NOMO-1 (cell line): Measurements from ENCODE around the gene RALGAPA2.

Experiments used
- DNase-seq, 2 experiments: peaks; one replicate each; lab custom pipeline; 2025; ENCODE audit not compliant: unreplicated experiment in 2 of 2; lab: John Stamatoyannopoulos, UW

RALGAPA2 gene

DNA sequence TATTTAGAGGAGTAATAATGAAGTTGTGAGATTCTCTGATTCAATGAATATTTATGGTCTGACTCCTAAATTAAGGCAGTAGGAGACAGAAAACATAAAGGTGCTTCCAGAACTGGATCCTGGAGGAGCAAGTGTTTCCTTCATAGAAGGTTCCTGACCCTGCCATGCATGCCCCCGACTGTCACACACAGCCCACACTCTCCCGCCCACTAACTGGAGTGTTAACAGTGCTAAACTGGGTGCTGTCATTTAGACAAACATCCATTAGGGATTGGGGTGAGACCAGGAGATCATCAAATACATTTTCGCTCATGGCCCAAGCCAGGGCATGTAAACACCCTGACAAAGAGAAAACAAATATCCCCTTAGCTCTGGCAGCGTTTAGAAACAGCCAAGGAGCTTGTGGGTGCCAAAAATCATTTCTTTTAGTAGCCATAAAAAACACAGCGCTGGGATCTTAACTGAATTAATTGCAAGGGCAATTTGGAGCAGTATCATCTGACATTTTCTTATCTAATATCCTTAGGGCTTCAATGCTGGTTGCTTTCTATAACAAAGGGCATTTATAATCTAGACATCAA lies 297.7 kb downstream of the RALGAPA2 start:
- DNase-seq, result no peak

DNA sequence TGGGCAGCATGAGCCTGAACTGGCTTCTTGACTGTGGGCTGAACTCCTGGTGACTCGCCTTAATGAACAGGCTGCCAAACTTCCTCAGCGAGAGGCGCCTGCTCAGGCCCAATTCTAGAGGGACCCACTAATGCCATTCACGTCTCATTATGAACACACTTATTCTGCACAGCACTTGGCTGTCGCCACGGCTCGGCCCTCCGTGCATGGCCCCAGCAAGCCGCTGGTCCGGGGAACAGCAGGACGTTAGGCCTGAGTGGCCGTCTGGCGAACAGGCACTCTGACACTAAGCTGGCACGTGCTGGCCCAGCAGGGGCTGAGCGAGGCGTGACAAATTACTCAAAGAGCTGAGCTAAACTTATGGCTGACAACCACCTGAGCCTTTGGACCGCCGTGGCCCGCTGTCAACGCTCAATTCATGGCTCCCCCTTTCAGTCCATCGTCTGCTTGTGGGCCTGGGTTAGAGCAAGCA lies 298.6 kb downstream of the RALGAPA2 start:
- no peak for DNase-seq

DNA sequence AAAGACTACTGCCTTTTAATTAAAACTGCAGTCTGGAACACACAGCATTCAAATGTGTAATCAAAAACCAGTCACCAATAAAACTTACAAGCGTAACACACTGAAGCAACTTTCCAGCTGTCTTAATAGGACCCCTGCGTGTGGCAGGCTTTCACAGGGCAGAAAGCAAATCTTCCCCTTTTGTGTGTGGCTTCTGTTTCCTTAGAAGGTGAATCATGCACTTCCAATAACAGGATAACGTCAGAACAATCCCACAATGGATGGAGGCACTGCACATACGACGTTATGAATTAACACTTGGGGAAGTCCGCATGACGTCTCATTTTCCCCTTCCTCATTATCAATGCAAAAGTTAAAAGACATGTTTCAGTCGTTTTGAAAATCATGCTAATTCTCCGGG lies 299.7 kb downstream of the RALGAPA2 start:
- no peak for DNase-seq

- no peak for DNase-seq
These were observed 300.6 kb downstream of the RALGAPA2 start for GRCh38 chr20:20411836-20412235.

- no peak for DNase-seq
These were observed 301.0 kb downstream of the RALGAPA2 start for GRCh38 chr20:20411402-20411801.

DNA sequence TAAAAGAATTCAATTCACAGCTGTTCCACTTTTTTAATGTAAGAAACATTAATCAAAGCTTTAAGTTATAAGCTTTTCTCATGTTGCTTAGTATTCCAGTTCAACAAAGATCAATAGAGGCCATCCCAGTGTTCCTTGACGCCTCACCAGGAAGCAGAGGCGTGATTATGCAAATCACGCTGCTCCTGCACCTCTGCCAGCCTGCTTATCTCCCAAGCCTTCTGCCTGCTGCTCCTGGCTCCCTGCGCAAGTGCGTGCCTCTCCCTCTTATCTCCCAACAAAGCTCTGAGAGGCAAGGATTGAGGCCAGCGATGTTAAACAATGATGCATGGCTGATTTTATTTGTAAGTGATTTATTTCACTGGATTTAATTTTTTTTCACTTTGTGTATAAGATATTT lies 301.8 kb downstream of the RALGAPA2 start:
- no peak for DNase-seq

DNA sequence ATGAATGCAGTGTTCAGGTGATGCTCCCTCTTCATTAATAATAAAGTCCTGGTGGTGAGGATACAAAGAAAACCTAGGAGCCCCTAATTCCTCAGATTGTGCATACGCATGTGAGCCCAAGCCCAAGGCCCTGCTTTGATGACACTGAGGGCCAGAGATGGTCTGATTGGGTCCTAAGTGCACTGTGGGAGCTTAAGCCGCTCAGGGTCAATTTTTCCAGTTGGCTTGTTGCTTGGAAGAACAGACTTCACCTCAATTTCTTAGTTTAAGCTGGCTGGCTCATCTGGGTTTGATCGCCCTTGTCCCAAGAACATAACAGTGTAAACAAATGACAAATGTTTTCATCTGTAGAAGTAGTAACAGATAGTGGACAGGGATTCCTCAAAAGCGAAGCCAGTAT lies 303.1 kb downstream of the RALGAPA2 start:
- no peak for DNase-seq

- no peak for DNase-seq
These were observed 304.3 kb downstream of the RALGAPA2 start for GRCh38 chr20:20407891-20408805.

GRCh38 chr20:20406306-20406705 lies 306.1 kb downstream of the RALGAPA2 start:
- no peak for DNase-seq

- no peak for DNase-seq
These were observed 306.8 kb downstream of the RALGAPA2 start for GRCh38 chr20:20405623-20406022.

- DNase-seq, result no peak
These were observed 307.8 kb downstream of the RALGAPA2 start for GRCh38 chr20:20404633-20405032.

GRCh38 chr20:20401991-20402390 lies 310.5 kb downstream of the RALGAPA2 start:
- DNase-seq, result no peak

DNA sequence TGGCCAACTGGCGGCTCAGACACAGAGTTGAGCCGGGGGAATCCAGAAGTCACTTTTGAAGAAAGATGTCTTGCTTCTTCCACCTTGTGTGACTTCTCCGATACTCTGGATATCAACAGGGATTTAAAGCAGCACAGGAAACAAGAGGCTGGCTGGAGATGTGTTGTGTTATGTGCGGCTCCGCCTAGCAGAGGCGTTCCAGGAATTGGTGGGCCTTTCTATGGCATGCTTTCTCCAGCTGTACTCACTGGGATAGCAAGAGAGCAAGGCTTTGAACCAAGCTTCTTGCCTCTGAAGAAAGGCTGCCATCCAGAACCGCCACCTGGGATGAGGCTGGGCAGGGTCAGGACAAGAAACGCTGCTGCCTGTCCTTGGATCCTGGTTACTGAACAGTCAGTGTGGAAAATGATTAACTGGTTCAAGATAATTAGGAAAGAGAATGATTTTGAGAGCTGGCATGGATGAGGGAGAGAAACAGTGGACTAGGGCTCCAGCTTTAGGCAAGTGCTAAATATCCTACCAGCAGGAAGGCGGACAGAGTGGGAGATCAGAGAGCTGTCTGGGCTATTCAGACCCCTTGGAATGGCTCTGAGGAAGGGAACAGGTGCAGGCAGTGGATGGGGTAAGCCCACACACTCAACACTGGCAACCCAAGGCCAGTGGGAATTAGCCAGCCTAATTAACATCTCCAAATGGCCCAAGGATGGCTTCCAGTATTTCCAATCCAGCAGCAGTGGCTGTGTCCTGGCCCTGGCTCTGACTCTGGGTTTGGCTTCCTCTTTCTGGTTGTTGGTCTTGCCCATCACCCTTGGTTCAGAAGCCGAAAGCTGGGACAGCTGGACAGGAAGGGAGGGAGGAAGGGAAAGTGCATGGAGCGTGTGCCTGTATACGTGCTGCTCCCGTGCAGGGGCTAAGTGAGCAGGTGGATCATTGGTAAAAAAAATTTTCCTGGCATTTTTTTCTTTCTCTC lies 312.6 kb downstream of the RALGAPA2 start:
- DNase-seq, result no peak

DNA sequence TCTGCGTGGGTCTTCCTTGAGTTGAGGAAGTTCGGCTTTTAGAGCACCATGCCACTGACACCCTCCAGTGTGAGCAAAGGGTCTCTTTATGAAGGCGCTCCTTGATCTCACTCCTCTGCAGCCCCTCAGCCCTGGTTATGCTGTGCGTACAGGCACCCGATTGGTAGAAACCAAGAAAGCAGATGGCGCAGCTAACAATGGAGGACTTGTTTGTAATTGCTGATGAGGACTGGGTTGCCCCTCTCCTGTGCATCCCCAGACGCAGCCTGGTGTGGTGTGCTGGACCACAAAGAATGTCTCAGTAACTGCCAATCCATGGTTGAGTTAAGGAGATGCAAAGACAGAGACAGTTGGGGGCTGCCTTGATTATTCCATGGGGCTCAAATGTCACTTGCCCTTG lies 314.3 kb downstream of the RALGAPA2 start:
- no peak for DNase-seq

DNA sequence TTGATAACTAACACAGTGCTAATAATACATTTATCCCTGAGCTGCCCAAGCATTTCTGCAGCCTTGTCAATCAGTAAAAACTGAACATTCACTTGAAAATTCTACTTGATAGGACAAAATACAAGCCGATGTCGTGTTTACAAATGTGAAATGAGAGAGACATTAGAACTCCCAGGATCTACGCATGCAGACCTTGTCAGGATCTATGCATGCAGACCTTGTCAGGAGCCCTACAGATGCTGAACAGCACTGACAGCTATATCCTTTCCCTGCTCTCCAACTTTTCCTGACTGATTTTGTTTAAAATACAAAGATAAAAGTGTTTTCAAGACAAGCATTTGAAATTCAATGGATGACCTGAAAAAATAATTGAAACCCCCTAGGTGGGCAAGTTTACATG lies 315.6 kb downstream of the RALGAPA2 start:
- DNase-seq, result no peak

GRCh38 chr20:20395903-20396568 lies 316.4 kb downstream of the RALGAPA2 start:
- DNase-seq, result no peak

DNA sequence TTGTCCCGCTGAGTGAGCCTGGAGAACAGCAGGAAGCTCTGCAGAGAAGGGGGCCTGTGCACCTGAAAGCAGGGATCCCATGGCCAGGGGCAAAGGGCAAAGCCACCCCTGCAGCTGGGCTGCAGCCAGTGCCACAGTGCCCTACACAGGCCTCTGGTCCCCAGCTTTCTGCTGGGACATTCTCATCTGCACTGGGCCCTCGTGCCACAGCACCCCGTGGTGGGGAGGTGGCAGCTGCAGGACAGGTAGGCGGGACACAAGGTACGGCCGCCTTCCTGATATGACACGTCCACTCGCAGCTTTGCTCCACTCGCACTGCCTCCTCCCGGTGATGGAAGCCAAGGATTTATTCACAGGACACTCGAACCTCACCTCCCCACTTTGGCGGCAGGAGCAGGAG lies 317.4 kb downstream of the RALGAPA2 start:
- DNase-seq, result no peak

DNA sequence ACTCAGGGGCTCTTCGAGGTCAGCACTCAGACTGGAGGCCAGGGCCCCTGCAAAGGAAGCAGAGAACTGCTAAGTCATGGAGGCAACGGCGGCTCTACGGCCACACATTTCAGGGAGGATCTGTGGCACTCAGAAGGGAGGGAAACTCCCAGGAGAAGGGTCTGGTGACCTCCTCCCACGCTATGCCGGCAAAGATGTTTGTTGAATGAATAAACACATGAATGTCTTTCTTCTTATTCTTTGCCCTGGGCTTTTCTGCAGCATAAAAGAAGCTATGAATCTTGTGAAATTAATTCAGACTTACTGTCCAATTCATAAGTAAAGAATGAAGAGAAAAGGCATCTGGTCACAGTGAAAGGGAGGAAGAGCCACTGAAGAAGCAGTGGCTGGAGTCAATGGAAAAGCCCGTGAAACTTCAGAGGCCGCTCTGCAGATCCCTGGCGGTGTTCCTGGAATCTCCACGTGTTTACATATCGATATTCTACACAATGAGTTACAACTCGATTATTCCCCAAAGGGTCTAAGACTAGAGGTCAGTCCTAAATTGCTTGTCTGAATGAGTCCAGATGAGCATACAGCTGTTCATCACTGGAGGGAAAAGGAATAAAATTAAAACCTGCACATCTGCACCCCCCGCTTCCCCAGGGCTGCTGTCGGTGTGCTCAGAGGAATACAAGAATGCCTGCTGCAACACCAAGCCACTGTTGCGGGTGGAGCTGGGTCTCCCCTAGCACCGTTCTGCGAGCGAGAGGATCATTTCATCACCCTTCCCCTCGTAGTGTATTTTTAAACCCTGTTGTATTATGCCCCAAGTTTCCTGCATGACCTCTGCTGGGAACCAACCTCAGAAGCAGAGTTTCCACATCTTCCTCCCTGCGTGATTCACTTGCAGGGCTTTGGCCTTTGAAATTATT lies 319.0 kb downstream of the RALGAPA2 start:
- peak; percentile 18 to 52 for DNase-seq

- DNase-seq, result no peak
These were observed 320.7 kb downstream of the RALGAPA2 start for GRCh38 chr20:20391766-20392165.
